ENCODE data around the gene FHOD1.

FHOD1 gene

GRCh38 chr16:67264866-67265265 is 17.6 kb upstream of the FHOD1 start:
- TF ChIP-seq CTCF (IDR thresholded peaks at IDR 0.05; ENCODE audit: borderline replicate concordance, insufficient read depth, low read depth, low read length) = no peak
- H3K4me3 ChIP-seq (ENCODE audit: low read depth, low read length) = no peak overlapping the region

GRCh38 chr16:67264277-67264676 is 17.0 kb upstream of the FHOD1 start:
- TF ChIP-seq CTCF (IDR thresholded peaks at IDR 0.05; ENCODE audit: borderline replicate concordance, insufficient read depth, low read depth, low read length) = peak; percentile 19; the same call in 1 of the 2 replicates
- H3K4me3 ChIP-seq (ENCODE audit: low read depth, low read length) = no peak overlapping the region

- H3K4me3 ChIP-seq (ENCODE audit: low read depth, low read length) = no peak overlapping the region
- TF ChIP-seq CTCF (IDR thresholded peaks at IDR 0.05; ENCODE audit: borderline replicate concordance, insufficient read depth, low read depth, low read length) = no peak
These were observed 15.9 kb upstream of the FHOD1 start for GRCh38 chr16:67263201-67263600.

GRCh38 chr16:67260426-67261063 is 13.3 kb upstream of the FHOD1 start:
- H3K4me3 ChIP-seq (ENCODE audit: low read depth, low read length) = no peak overlapping the region
- peak; percentile 70 for TF ChIP-seq CTCF (IDR thresholded peaks at IDR 0.05; ENCODE audit: borderline replicate concordance, insufficient read depth, low read depth, low read length)

GRCh38 chr16:67259705-67260104 is 12.4 kb upstream of the FHOD1 start:
- no peak for TF ChIP-seq CTCF (IDR thresholded peaks at IDR 0.05; ENCODE audit: borderline replicate concordance, insufficient read depth, low read depth, low read length)
- no peak overlapping the region for H3K4me3 ChIP-seq (ENCODE audit: low read depth, low read length)

GRCh38 chr16:67258161-67258835 is 11.0 kb upstream of the FHOD1 start:
- H3K4me3 ChIP-seq (ENCODE audit: low read depth, low read length) = no peak overlapping the region
- TF ChIP-seq CTCF (IDR thresholded peaks at IDR 0.05; ENCODE audit: borderline replicate concordance, insufficient read depth, low read depth, low read length) = no peak

Measured in GM12875 (cell line).